ENCODE results near the gene BAIAP3.

DNA sequence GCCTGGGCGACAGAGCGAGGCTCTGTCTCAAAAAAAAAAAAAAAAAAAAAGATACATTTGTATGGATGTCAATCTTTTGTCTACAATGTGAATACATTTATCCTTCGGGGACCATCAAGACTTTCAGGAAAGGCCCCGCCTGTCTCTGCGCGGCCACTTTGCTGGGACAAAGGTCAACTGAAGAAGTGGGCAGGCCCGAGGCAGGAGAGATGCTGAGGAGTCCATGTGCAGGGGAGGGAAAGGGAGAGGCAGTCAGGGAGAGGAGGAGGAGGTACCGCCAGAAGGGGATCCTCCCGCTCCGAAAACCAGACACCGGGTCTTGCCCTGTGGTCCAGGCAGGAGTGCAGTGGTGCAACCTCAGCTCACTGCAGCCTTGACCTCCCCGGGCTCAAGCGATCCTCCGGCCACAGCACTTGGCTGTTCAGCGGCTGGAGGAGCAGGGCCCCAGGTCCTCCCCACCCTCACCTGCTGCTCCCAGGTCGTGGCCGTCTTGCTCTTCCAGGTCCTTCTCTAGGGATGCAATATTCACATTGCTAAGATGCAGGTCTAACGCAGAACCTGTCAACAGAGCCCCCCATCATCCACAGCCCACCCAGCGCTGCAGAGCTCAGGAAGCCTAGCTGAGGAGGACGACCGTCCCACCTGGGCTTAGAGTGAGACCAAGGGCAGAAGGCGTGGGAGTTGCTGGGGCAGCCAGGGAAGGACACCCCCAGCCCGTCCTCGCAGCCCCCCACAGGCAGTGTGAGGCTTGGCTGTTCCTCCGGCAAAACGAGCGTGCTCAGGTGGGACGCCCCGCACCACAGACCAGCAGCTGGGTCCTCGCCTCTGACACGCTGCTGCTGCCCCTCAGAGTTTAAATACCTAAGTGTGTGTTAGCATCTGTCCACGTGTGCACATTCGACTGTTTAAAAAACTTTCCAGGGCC, 37.9 kb downstream of the BAIAP3 start:
- TF ChIP-seq CTCF (IDR thresholded peaks at IDR 0.05; ENCODE audit: insufficient read depth, low read length) (no peak), GABPA (IDR thresholded peaks at IDR 0.05; ENCODE audit: low read depth) (no peak)

Measured in HL-60 (cell line).